Aorta (tissue), 5 donors: ENCODE data around the gene USP32. TPM values are rescaled to one million over a fixed set of nuclear protein-coding genes. Genes with fewer than 3 reads are reported as not detected.

Experiments
- ATAC-seq: fragments of 200-7000 bp; cut with Tn5 transposase; one replicate; pipeline ENCODE4 v1.9.1; 2022; ENCODE audit warnings: moderate library complexity; ENCODE audit not compliant: low FRiP score
- DNase-seq, 2 donors: peaks; one replicate each; pipeline ENCODE4 v3.0.0-alpha.2; 2020
- H3K27ac ChIP-seq, 2 donors: one replicate each; pipeline ENCODE4 v1.5.1; 2013; ENCODE audit warnings: low read length in 2 of 2, mild to moderate bottlenecking in 2 of 2, moderate library complexity in 2 of 2, control low read depth in 1 of 2, inconsistent platforms in 1 of 2, low read depth in 1 of 2
- H3K27me3 ChIP-seq, 2 donors: one replicate each; pipeline ENCODE4 v1.6.1; 2013; ENCODE audit warnings: control low read depth in 1 of 2, low read length in 1 of 2, mild to moderate bottlenecking in 1 of 2, moderate library complexity in 1 of 2; ENCODE audit not compliant: insufficient read depth in 2 of 2, control insufficient read depth in 1 of 2
- H3K36me3 ChIP-seq, 2 donors: one replicate each; pipeline ENCODE4 v1.6.1; 2013; ENCODE audit warnings: control low read depth in 1 of 2, low read length in 1 of 2, mild to moderate bottlenecking in 1 of 2; ENCODE audit not compliant: insufficient read depth in 2 of 2, control insufficient read depth in 1 of 2
- H3K4me1 ChIP-seq, 2 donors: one replicate each; pipeline ENCODE4 v1.6.1; 2013; ENCODE audit warnings: low read length in 2 of 2, control low read depth in 1 of 2, mild to moderate bottlenecking in 1 of 2, moderate library complexity in 1 of 2; ENCODE audit not compliant: insufficient read depth in 2 of 2, control insufficient read depth in 1 of 2
- H3K4me3 ChIP-seq, 2 donors: one replicate each; pipeline ENCODE4 v1.5.1; 2013; ENCODE audit warnings: low read length in 2 of 2, control low read depth in 1 of 2, mild to moderate bottlenecking in 1 of 2
- H3K9me3 ChIP-seq: one replicate; pipeline ENCODE4 v1.6.1; 2013; ENCODE audit warnings: mild to moderate bottlenecking, low read length; ENCODE audit not compliant: control insufficient read depth
- whole genome bisulfite sequencing, 2 donors: extraction: QIAGEN DNeasy Blood & Tissue Kit; methylation state at CpG; one replicate each; pipeline ENCODE4 v1.1.7; 2013; 5-methylcytosine and 5-hydroxymethylcytosine counted together
- intact Hi-C, 2 donors: fragments of 100-400 bp; cut with DNase I; formaldehyde crosslinking; loops; one replicate each; pipeline versions ENCODE4 v1.14.2 to v1.15.0; 2022
- polyA plus RNA-seq, 2 donors: library from polyadenylated mRNA; stranded (reverse); fragments of 200-250 nt; gene quantifications; one replicate each; pipeline ENCODE4 v1.2.3, GENCODE V29; 2013
- total RNA-seq, 2 donors: library from RNA; stranded (reverse); fragmentation: NEBNext Ultra II Directional; extraction: Animal tissue kit (Norgen Biotek cat#: 25700); gene quantifications; one replicate each; pipeline ENCODE4 v1.2.1, GENCODE V29; 2021
- donor health status: healthy with polysubstance abuse.
- donor health status: Bipolar disorder and iron deficiency.
- donor health status: DM: no; HTN: no; CAD: no.
- donor health status: DM: no; HTN: no; CAD: no.
- donor health status: DM: yes; HTN: yes; CAD: no.

USP32 gene
- total and polyA plus RNA-seq, 4 donors, result 9.1 to 57.7 (median 32.3) TPM

DNA sequence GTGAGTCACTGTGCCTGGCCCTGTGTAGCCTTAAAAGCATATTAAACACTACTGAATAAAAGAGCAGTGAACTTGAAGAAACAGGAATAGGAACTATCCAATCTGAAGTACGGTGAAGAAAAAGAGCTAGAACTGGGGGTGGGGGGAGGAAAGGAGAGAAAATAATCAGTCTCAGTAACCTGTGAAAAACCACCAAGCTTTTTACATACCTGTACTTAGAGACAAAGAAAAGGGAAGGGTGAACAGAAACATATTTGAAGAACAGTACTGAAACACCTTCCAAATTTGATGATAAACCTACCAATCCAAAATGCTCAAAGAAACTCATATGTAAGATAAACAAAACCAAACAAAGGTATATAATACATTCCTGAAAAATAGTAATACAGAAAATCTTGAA lies 77.5 kb downstream of the USP32 start:
- no peak for DNase-seq
- intact Hi-C loops, result no loop called here
- H3K4me3 ChIP-seq, result no peak overlapping the region
- WGBS, 2 donors, result 83 to 100% methylated on average over 1 of the region's 1 CpG
- H3K4me1 ChIP-seq, result peaks cover 0 to 1% of the 10 kb centered on the region in 2 donors
- H3K36me3 ChIP-seq, result no peaks in the 10 kb centered on the region
- no peak for ATAC-seq
- no peak overlapping the region for H3K27ac ChIP-seq
- H3K27me3 ChIP-seq, result no peaks in the 10 kb centered on the region
- H3K9me3 ChIP-seq, result no peaks in the 10 kb centered on the region

- no peaks in the 10 kb centered on the region for H3K9me3 ChIP-seq
- 63 to 64% methylated on average over 2 of the region's 2 CpGs for WGBS, 2 donors
- peaks cover 0 to 1% of the 10 kb centered on the region in 2 donors for H3K4me1 ChIP-seq
- H3K27me3 ChIP-seq, result no peaks in the 10 kb centered on the region
- H3K36me3 ChIP-seq, result no peaks in the 10 kb centered on the region
- no peak overlapping the region for H3K27ac ChIP-seq
- ATAC-seq (no peak), DNase-seq (no peak)
- intact Hi-C loops, result no loop called here
- no peak overlapping the region for H3K4me3 ChIP-seq
These were observed 80.0 kb downstream of the USP32 start for GRCh38 chr17:60311936-60312335.

DNA sequence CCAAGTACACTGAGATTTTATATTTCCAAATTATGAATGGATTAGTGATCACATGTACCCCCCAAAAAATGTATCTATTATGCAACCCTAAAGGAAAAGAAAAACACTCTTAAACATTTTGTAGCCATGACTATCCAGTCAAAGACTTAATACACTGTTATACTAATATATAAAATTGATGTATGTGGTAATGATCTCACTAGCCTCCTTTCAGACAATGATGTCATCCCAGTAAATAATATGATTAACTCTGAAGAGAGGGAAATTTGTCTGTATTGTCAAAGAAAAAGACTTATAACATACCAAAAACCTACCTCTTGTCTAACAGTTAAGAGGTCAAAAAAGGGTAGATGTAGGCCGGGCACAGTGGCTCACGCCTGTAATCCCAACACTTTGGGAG lies 80.7 kb downstream of the USP32 start:
- intact Hi-C loops, result no loop called here
- DNase-seq (no peak), ATAC-seq (no peak)
- no peak overlapping the region for H3K4me3 ChIP-seq
- H3K36me3 ChIP-seq, result no peaks in the 10 kb centered on the region
- H3K27me3 ChIP-seq, result no peaks in the 10 kb centered on the region
- H3K4me1 ChIP-seq, result peaks cover 0 to 1% of the 10 kb centered on the region in 2 donors
- no peaks in the 10 kb centered on the region for H3K9me3 ChIP-seq
- H3K27ac ChIP-seq, result no peak overlapping the region
- 95 to 97% methylated on average over 2 of the region's 2 CpGs for WGBS, 2 donors

- H3K4me1 ChIP-seq, result no peaks in the 10 kb centered on the region
- no peak overlapping the region for H3K27ac ChIP-seq
- no peaks in the 10 kb centered on the region for H3K36me3 ChIP-seq
- 68 to 71% methylated on average over 4 of the region's 4 CpGs for WGBS, 2 donors
- intact Hi-C loops, result no loop called here
- no peak overlapping the region for H3K4me3 ChIP-seq
- H3K27me3 ChIP-seq, result no peaks in the 10 kb centered on the region
- ATAC-seq (no peak), DNase-seq (no peak)
- no peaks in the 10 kb centered on the region for H3K9me3 ChIP-seq
These were observed 86.8 kb downstream of the USP32 start for GRCh38 chr17:60305141-60305540.

- intact Hi-C loops, result no loop called here
- DNase-seq (no peak), ATAC-seq (no peak)
- H3K27ac ChIP-seq, result no peak overlapping the region
- H3K4me3 ChIP-seq, result no peak overlapping the region
- no peaks in the 10 kb centered on the region for H3K9me3 ChIP-seq
- no peaks in the 10 kb centered on the region for H3K27me3 ChIP-seq
- WGBS, 2 donors, result 97% methylated on average over 2 of the region's 2 CpGs
- H3K4me1 ChIP-seq, result no peaks in the 10 kb centered on the region
- no peaks in the 10 kb centered on the region for H3K36me3 ChIP-seq
These were observed 87.4 kb downstream of the USP32 start for GRCh38 chr17:60304502-60304901.

GRCh38 chr17:60303406-60304099 lies 88.4 kb downstream of the USP32 start:
- H3K27ac ChIP-seq, result no peak overlapping the region
- ATAC-seq, result no peak
- H3K4me1 ChIP-seq, result no peaks in the 10 kb centered on the region
- H3K36me3 ChIP-seq, result no peaks in the 10 kb centered on the region
- 87 to 93% methylated on average over 3 of the region's 3 CpGs for WGBS, 2 donors
- H3K4me3 ChIP-seq, result no peak overlapping the region
- no peak for DNase-seq
- intact Hi-C loops, result no loop called here
- H3K9me3 ChIP-seq, result no peaks in the 10 kb centered on the region
- no peaks in the 10 kb centered on the region for H3K27me3 ChIP-seq

DNA sequence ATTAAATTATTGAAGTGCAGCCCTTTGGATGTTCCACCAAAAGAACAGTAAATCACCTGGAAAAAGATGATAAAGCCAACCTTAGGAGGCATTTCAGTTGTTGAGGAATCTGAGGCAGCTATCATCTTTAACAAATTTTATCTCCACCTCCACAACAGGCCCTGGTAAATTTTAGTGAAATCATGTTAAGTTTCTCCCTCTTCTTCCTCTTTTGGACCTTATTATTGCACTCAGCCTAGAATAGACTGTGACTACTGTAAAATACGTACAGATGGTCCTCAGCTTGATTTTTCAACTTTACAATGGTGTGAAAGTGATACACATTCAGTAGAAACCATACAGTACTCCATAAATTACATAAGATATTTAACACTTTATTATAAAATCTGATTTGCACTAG lies 90.3 kb downstream of the USP32 start:
- DNase-seq, result no peak
- WGBS, 2 donors, result 81 to 94% methylated on average over 1 of the region's 1 CpG

GRCh38 chr17:60300949-60301348 lies 91.0 kb downstream of the USP32 start:
- Histone ChIP-seq H3K4me3 (no peak overlapping the region), H3K36me3 (no peaks in the 10 kb centered on the region), H3K27me3 (no peaks in the 10 kb centered on the region), H3K4me1 (no peaks in the 10 kb centered on the region), H3K27ac (no peak overlapping the region), H3K9me3 (no peaks in the 10 kb centered on the region)
- no peak for DNase-seq
- no peak for ATAC-seq
- WGBS, 2 donors, result 69 to 74% methylated on average over 1 of the region's 1 CpG
- intact Hi-C loops, result no loop called here

More for the DNA sequence above, 90.3 kb downstream of the USP32 start:
- H3K4me1 ChIP-seq, result no peaks in the 10 kb centered on the region
- no peak overlapping the region for H3K27ac ChIP-seq
- intact Hi-C loops, result no loop called here
- no peak for ATAC-seq
- H3K4me3 ChIP-seq, result no peak overlapping the region
- H3K36me3 ChIP-seq, result no peaks in the 10 kb centered on the region
- no peaks in the 10 kb centered on the region for H3K9me3 ChIP-seq
- no peaks in the 10 kb centered on the region for H3K27me3 ChIP-seq

GRCh38 chr17:60300011-60300410 lies 91.9 kb downstream of the USP32 start:
- ATAC-seq (no peak), DNase-seq (no peak)
- H3K4me1 ChIP-seq, result no peaks in the 10 kb centered on the region
- no peaks in the 10 kb centered on the region for H3K36me3 ChIP-seq
- no peaks in the 10 kb centered on the region for H3K9me3 ChIP-seq
- intact Hi-C loops, result no loop called here
- H3K4me3 ChIP-seq, result no peak overlapping the region
- WGBS, 2 donors, result 88 to 95% methylated on average over 2 of the region's 2 CpGs
- H3K27me3 ChIP-seq, result no peaks in the 10 kb centered on the region
- H3K27ac ChIP-seq, result no peak overlapping the region
